ENCODE results near the gene GNAL. TPM values are rescaled to one million over a fixed set of nuclear protein-coding genes. Genes with fewer than 3 reads are reported as not detected.

The GNAL gene
- total RNA-seq, 1 donor from 2014 or later: 5.9 TPM

DNA sequence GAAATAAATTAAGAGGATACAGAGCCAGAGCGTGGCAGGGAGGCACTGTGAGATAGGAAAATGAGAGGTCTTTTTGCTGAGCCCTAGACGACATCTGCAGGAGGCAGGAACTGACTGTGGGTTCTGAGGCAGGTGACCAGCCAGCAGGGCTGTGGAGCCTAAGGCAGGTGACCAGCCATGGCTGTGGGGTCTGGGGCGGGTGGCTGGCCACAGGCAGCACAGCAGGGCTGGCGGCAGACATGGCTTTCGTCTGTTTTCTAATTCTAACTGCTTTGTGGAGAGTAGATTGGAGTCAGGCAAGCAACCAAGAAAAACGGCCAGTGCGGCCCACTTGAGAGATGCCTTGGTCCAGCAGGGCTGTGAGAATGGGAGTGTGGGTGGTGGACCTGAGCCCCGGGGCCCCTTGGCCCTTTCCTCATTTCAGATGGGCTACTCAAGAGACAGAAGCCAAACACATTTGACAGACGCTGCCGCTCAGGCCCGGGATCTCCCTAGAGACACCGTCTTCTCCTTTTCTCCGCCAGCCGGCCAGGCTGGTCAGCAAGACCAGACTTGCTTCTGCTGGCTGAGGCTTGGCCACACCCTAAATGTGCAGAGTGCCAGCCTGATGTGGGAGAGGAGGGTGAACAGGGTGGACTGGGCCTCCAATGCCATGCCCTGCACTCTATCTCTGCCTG, 19.7 kb upstream of the GNAL start:
- DNase-seq (ENCODE audit: low spot score in 2 of 2): no peak

DNA sequence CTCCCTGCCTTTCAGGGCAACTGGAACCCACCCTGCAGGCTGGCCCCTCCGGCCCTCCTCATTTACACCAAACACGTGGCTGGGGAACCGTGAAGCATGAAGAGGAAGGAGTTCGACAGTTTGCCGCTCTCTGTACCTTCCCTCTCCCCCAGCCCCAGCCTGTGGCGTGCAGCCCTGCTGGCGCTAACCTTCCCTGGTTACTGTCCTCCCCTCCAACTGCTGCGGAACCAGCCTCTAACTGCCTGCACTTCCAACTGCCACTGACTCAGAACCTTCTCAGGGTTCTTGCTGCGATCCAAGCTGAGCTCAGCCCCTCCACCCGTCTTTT, 19.2 kb upstream of the GNAL start:
- Histone ChIP-seq H3K9me3 (no peaks in the 10 kb centered on the region), H3K27me3 (no peaks in the 10 kb centered on the region), H3K36me3 (no peaks in the 10 kb centered on the region), H3K27ac (no peak overlapping the region), H3K4me1 (no peaks in the 10 kb centered on the region), H3K4me3 (no peak overlapping the region)
- TF ChIP-seq, protein P1, sequence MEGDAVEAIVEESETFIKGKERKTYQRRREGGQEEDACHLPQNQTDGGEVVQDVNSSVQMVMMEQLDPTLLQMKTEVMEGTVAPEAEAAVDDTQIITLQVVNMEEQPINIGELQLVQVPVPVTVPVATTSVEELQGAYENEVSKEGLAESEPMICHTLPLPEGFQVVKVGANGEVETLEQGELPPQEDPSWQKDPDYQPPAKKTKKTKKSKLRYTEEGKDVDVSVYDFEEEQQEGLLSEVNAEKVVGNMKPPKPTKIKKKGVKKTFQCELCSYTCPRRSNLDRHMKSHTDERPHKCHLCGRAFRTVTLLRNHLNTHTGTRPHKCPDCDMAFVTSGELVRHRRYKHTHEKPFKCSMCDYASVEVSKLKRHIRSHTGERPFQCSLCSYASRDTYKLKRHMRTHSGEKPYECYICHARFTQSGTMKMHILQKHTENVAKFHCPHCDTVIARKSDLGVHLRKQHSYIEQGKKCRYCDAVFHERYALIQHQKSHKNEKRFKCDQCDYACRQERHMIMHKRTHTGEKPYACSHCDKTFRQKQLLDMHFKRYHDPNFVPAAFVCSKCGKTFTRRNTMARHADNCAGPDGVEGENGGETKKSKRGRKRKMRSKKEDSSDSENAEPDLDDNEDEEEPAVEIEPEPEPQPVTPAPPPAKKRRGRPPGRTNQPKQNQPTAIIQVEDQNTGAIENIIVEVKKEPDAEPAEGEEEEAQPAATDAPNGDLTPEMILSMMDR (IDR thresholded peaks at IDR 0.05): no peak
- intact Hi-C loops (cut with DNase I): no loop called here
- no peak for DNase-seq (ENCODE audit: low spot score in 2 of 2)

More for the DNA sequence above, 19.7 kb upstream of the GNAL start:
- TF ChIP-seq, protein P1 (IDR thresholded peaks at IDR 0.05): no peak
- H3K27me3 ChIP-seq: no peaks in the 10 kb centered on the region
- H3K4me3 ChIP-seq: no peak overlapping the region
- no peaks in the 10 kb centered on the region for H3K4me1 ChIP-seq
- intact Hi-C loops (cut with DNase I): no loop called here
- H3K9me3 ChIP-seq: no peaks in the 10 kb centered on the region
- no peak overlapping the region for H3K27ac ChIP-seq
- no peaks in the 10 kb centered on the region for H3K36me3 ChIP-seq

DNA sequence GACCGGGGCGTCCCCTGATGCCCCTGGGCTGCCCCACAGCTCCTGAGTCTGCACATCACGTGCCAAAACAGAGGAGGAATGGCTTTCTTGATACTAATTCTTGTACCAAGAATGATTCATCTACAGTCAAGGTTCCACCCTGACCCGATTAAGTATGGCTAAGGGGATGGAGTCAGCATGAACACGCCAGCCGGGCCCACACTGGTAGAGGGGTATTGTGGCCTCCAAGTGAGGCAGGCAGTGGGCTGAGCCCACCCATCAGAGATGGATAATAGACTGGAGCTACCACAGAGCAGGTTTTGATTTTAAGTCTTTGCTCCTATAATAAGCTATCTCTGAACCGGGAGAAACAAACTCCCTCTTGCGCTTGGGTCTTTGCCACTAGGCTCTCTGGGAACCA, 17.9 kb upstream of the GNAL start:
- Histone ChIP-seq H3K4me3 (no peak overlapping the region), H3K27me3 (no peaks in the 10 kb centered on the region), H3K36me3 (no peaks in the 10 kb centered on the region), H3K27ac (no peak overlapping the region), H3K9me3 (no peaks in the 10 kb centered on the region), H3K4me1 (no peaks in the 10 kb centered on the region)
- intact Hi-C loops (cut with DNase I): no loop called here
- TF ChIP-seq, protein P1 (IDR thresholded peaks at IDR 0.05): no peak
- no peak for DNase-seq (ENCODE audit: low spot score in 2 of 2)

DNA sequence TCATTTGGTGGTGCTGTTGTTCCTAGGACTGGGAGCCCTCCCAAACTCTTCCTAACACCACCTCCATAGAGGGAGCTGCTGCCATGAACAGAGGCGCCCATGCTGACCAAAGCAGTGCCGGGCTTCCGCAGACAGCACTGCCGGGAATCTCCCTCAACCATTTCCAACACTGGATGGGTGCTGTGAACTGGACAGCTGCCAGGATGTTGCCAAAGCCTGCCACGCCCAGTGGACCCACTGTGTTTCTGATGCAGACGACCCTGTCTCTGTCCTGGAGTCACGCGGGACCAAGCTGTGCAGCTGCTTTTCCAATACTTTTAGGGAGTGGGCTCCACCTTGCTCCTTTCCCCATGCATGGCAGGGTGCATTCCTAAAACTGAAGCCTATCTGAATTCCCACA, 16.9 kb upstream of the GNAL start:
- Histone ChIP-seq H3K9me3 (no peaks in the 10 kb centered on the region), H3K36me3 (no peaks in the 10 kb centered on the region), H3K4me3 (no peak overlapping the region), H3K4me1 (no peaks in the 10 kb centered on the region), H3K27ac (no peak overlapping the region), H3K27me3 (no peaks in the 10 kb centered on the region)
- no peak for DNase-seq (ENCODE audit: low spot score in 2 of 2)
- intact Hi-C loops (cut with DNase I): no loop called here
- TF ChIP-seq, protein P1 (IDR thresholded peaks at IDR 0.05): no peak

DNA sequence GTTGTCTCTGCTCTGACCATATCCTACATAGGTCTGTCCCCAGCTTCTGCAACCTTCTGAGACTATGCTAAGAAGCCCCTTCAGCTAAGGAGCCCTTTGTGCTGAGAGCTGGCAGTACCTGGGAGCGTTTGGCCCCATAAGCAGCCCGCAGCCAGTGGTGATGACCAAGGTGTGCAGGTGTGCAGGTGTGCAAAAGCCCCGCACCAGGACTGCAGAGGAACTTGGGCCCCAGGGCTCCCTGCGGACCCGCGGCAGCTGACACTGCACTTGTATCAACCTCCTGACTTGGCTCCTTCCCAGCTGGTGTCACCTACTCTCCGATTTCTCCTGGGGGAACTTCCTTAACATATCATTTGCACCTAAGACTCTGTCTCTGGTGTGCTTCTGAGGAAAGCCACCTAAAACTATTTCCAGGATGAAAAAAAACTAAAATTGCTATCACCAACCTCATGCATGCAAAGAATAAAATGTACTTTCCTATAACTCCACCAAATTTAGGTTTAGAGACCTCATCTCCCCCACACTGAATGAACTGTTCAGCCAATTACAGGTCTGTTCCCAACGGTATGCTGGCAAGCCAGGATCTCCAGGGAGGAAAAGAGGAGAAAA, 16.1 kb upstream of the GNAL start:
- H3K27me3 ChIP-seq: no peaks in the 10 kb centered on the region
- no peak for DNase-seq (ENCODE audit: low spot score in 2 of 2)
- no peak overlapping the region for H3K27ac ChIP-seq
- no peak overlapping the region for H3K4me3 ChIP-seq
- TF ChIP-seq, protein P1 (IDR thresholded peaks at IDR 0.05): no peak
- H3K4me1 ChIP-seq: no peaks in the 10 kb centered on the region
- no peaks in the 10 kb centered on the region for H3K36me3 ChIP-seq
- intact Hi-C loops (cut with DNase I): no loop called here
- H3K9me3 ChIP-seq: no peaks in the 10 kb centered on the region

All from ascending aorta (tissue), 2 donors.